ENCODE data around the gene FAM219A.
"Not testable (repeated sequence)": the region's sequence is repeated elsewhere in the genome, so short reads cannot be mapped to it uniquely, and the experiment has no call there.

FAM219A gene

DNA sequence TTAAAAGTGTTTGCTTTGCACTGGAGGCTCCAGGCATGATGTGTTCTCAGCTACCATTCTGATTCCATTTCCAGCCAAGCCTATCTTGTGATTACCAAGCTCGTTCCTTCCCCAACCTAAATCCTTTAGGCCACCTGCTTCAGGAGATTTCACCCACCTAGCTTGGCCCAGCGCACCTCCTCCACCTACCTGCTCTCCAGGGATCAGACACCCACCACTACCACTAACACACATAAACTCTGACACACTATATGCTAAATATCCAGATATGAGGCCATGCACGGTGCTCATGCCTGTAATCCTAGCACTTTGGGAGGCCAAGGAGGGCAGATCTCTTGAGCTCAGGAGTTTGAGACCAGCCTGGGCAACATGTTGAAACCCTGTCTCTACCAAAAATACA lies 84.0 kb downstream of the FAM219A start:
- DNase-seq = no peak

DNA sequence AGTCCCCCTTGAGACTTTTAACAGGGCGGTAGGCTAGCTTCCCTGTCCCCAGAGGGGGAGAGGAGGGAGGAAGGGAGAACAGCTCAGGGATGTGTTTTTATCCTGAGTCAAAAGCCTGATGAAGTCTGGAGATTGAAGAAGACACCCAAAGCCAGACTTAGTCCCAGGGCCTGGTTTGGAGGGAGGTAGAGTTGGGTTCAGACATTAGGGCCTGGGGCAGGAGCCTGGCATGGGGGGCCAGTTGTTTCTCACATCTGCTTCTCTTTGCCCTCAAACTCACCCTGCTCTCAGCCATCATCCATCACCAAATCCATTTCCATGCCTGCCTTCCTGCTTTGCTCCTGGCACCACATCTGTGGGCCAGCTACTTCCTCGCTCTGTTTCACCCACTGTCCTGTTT lies 84.6 kb downstream of the FAM219A start:
- DNase-seq = no peak

DNA sequence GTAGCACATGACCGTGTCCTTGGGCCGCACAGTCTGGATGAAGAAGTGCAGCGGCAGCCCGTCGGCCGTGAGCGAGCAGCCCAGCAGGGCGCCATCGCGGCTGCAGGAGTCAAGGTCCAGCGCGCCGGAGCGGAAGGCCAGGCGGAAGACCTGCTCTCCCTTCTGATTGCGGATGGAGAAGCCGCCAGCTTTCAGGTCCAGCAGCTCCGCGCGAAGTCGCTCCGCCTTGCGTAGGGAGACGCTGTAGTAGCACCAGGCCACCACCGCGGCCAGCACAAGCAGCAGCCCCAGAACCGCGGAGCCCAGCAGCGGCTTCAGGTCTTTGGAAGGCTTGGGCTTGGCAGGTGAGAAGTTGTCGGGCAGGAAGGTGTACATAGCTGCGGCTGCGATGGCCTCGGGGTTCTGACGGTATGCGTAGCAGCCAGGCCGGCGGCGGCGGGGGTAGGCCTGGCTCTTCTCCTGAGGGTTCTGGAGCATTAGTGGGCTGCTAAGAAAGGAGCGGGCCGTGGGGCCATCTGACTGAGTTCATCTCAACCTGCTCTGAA lies 85.8 kb downstream of the FAM219A start:
- DNase-seq = no peak

DNA sequence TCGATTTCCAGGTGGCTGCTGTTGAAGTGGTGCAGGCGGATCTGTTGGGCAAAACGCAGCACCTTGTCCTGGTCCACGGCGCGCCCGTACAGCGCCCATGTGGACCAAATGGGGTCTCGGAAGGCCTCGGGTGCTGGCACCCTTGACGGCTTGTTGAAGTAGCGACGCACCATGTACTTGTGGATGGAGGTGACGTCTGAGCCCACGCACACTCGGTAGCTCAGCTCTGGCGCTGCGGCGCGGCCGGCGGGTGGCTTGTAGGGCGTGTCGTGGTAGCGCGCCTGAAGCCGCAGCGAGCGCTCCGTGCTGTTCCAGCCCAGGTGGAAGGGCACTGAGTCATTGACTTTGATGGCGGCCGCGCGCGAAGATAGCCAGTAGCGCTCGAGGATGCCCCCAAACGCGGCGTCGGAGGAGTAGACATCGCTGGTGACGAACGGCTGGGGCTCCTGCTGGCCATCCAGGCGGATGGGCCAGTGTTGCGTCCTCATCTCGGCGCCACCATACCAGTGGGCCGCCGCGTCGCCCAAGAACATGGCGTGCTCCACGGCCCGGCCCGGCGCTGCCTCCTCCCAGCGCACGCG lies 86.4 kb downstream of the FAM219A start:
- no peak for DNase-seq

DNA sequence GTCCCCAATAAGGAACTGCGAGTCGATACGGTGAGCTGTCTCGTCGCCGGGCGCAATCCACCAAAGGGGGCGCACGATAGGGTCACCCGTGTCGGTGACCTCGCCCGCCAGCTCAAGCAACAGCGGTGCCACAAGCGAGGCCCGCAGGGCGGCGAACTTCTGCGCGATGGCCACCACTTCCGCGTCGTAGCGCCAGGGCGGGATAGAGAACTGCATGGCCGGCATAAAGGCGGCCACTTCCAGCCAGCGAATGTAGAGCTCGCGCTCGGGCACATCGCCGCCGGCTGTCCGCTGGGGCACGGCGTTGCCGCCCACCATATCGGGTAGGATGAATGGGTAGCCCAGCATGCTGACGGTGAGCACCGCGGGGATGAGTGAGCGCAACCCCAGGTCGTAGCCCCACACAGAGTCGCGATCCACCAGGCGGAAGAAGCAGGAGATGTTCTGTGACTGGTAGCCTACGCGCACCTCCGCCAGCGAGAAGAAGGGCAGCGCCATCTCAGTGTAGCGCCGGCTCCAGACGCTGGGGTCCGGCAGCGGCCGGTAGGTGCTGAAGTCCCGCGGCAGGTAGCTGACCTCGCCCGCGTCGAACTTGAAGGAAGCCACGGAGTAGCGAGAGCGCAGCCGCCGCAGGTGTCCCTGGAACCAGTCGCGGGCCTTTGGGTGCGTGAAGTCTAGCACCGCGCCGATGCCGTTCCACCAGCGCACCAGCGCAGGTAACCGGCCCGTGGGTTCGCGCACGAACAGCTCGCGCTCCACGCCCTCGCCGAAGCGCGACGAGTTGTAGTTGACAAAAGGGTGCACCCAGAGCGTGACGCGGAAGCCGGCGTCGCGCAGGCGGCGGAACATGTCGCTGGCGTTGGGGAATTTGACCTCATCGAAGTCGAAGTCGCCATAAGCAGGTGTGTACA lies 87.1 kb downstream of the FAM219A start:
- peak; percentile 38 for DNase-seq

DNA sequence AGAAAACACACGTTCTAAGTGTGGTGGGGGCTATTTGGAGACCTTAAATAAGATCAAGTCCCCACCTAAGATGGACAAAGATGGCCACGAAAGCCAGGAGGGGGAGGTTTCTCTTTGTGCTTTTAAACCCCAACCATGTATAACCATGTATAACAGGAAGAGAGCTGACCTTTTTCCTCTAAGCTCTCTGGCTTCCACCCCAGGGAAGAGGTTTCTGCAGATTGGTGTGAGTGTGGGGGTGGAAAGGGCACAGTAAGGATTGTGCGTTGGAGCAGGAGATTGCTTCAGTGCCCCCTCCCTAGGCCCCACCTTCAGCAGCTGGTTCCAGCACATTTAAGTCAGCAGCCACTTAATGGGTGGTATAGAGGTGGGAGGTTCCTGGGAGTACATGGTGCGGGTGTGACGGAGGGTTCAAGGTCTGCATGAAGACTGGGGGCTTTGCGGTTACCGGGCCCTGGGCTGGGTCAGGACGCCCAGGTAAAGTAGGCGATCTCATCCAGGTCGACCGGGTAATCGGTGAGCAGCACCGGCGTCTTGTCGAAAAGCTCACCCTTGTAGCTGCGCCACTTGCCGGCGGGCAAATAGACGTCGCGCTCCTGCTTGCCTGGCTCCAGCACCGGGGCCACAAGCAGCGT lies 87.9 kb downstream of the FAM219A start:
- no peak for DNase-seq

DNA sequence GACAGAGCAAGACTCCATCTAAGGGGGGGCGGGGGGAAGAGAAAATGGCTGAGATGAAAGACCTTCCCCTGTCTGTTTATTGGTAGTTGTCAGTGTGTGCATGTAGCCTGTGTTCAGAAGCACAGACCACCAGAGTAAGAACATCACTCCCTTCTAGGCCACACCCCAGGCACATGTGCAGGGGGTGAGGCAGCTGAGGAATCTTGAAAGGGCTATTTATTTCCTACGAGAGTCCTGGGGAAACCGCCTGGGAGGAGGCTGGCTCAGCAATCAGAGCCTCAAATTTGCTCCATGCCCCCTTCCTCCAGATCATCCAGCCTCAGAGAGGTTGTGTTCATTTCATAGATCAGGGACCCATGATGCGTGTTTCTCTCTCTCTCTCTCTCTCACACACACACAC lies 88.7 kb downstream of the FAM219A start:
- no peak for DNase-seq

DNA sequence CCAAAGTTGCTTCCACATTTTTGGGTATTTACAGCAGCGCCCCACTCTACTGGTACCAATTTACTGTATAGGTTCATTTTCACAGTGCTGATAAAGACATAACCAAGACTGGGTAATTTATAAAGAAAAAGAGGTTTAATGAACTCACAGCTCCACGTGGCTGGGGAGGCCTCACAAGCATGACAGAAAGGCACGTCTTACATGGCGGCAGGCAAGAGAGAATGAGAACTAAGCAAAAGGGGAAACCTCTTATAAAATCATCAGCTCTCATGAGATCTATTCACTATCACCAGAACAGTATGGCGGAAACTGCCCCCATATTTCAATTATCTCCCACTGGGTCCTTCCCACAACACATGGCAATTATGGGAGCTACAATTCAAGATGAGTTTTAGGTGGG lies 89.6 kb downstream of the FAM219A start:
- DNase-seq = not testable (repeated sequence)

DNA sequence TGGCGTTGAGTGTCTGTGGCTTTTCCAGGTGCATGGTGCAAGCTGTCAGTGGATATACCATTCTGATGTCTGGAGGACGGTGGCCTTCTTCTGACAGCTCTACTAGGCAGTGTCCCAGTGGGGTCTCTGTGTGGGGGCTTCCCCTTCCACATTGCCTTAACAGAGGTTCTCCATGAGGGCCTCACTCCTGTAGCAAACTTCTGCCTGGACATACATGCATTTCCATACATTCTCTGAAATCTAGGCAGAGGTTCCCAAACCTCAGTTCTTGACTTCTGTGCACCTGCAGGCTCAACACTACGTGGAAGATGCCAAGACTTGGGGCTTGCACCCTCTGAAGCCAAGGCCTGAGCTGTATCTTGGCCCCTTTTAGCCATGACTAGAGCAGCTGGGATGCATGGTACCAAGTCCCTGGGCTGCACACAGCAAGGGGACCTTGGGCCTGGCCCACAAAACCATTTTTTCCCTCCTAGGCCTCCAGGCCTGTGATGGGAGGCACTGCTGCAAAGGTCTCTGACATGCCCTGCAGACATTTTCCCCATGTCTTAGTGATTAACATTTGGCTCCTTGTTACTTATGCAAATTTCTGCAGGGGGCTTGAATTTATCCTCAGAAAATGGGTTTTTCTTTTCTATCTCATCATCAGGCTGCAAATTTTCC lies 90.5 kb downstream of the FAM219A start:
- not testable (repeated sequence) for DNase-seq

DNA sequence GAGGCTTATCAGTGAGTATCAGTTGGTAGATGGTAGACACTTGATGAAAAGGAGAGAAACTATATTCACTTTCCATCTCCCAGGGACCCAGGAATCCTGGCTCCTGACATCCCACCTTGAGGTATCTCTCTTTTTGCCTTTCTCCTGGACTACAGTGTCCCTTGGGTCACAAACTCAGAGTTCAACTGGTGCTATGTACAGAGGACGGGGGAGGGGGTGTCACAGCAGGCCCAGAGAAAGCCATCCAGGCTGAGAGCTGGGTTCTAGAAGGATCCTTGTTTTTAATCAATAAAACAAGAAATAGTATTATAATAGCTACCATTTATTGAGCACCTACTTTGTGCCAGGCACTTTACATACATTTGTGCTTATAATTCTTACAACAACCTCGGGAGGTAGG lies 92.0 kb downstream of the FAM219A start:
- DNase-seq = no peak

DNA sequence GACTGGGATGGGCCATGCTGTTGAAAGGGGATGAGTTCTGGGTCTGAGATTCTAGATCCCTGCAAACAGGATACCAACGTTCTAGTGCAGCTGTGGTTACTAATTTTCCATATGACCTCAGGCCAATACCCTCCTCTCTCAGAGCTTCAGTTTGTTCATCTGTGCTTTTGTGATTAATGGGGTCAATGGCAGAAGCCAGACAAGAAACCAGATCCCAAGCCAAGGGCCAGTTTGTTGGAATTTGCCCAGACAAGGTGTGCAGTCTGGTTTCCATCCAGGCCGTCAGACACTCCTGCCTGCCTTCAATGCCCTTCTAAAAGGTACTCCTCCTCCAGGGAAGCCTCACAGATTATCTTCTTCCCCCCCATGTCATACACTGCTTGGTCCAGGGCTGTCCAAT lies 93.1 kb downstream of the FAM219A start:
- no peak for DNase-seq

DNA sequence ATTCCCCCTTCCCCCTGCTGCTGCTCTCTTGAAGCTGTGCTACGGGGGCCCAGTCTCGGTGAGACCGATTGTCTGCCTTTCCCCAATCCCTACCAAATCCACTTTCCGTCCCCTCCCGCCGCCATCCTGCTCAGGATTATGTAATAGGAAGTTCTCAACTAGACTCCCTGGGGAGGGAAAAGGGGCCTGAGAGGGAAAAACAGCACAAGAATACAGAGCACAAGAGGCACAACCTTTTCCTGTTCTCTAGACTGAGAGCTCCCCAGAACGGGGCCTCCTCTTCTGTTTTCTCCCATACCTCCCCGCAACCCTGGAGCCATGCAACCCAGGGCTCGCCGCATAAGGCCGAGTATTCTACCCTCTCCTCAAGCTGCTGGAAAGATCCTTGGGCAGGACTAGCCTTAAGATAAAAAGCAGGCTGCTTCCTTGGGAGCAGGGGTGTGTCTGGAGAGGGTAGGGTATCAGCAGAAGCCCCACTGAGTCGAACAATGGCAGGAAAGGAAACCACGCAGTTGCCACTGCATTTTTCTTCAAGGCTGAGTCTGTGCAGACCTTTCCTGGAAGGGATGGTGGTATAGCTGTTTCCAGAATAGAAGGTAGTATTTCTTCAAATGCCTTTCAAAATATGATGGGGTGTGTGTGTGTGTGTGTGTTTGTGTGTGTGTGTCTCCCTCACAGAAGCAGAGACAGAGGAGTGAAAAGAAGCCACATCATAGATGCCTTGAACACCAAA lies 94.6 kb downstream of the FAM219A start:
- DNase-seq = no peak

DNA sequence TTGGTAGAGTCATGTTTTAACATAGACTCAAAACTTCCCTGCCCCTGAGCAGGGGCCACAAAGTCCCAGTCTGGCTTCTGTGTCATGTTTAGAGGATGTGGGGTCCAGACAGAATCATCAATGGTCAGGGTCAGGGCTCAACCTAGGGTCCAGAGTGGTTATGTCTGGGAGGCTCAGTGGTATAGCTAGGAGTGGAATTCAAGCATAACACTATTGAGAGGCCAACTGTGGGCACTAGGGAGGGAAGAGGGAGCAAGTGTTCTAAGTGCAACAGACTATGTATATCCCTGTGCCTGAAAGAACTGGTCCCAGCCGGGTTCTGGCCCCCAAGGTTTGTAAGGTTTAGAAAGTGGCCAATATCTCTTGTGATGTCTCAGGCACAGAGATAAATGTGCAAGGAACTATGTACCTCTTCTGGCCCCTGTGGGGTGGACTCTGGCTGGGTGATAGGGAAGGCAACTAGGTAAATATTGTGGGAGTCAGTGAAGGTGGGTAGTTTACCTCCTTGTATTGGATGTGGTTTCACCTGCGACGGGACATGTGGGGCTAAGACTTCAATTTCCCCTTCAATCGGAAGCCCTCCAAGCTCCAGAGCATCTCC lies 95.7 kb downstream of the FAM219A start:
- DNase-seq = no peak

DNA sequence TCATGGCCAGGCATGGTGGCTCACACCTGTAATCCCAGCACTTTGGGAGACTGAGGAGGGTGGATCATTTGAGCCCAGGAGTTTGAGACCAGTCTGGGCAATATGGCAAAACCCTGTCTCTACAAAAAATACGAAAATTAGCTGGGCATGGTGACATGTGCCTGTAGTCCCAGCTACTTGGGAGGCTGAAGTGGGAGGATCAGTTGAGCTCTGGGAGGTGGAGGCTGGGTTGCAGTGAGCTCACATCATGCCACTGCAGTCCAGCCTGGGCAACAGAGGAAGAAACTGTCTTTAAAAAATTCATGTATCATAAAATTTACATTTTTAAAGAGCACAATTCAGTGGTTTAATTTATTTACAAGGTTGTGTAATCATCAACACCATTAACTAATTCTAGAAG lies 105.4 kb downstream of the FAM219A start:
- DNase-seq = not testable (repeated sequence)

DNA sequence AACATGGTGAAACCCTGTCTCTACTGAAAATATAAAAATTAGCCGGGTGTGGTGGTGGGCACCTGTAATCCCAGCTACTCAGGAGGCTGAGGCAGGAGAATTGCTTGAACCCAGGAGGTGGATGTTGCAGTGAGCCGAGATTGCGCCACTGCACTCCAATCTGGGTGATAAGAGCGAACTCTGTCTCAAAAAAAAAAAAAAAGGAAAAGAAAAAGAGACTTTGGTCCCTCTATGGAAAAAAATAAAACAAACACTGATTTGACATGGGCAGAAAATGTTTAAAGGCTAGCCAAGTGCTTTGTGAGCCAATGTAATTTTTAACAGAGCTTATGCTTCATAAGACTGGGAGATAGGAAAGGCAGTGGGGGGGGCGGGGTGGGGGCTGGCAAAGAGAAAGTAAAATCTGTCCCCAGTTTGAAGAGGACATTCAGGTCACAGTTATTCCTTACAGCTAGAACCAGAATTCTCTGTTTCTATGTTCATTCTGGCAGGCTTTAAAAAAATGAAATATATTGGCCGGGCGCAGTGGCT lies 106.2 kb downstream of the FAM219A start:
- not testable (repeated sequence) for DNase-seq

DNA sequence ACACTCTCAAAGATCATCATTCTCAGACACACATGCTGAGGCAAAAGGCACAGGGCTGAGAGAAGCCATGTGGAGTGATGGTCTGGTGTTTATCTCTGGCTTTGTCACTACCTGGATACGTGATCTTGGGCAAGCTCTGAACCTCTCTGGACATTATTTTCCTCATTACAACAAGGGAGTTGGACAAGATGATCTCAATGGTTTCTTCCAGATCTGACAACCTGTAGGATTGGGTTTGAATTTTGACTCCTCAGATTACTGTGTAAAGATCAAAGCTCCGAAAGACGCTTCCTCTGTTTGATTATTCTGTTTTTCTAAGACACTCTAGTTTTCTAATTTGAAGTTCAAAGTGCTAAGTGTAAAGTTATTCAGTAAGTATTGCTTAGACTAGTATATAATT lies 109.0 kb downstream of the FAM219A start:
- DNase-seq = no peak
